WI38 (cell line): ENCODE results near the gene TBX4.
"Not testable (repeated sequence)": the region's sequence is repeated elsewhere in the genome, so short reads cannot be mapped to it uniquely, and the experiment has no call there.

Experiments
- H3K4me3 ChIP-seq: 2 replicates; pipeline ENCODE4 v1.5.1; 2011; ENCODE audit warnings: low read depth, mild to moderate bottlenecking, control low read depth, low read length
- CTCF ChIP-seq: IDR thresholded peaks from 2 replicates; pipeline ENCODE4 v1.5.1; 2012; ENCODE audit warnings: low read depth, mild to moderate bottlenecking, control low read depth, low read length

TBX4 gene

GRCh38 chr17:61505846-61506627, 53.8 kb downstream of the TBX4 start:
- no peak overlapping the region for H3K4me3 ChIP-seq
- TF ChIP-seq CTCF = no peak

GRCh38 chr17:61507383-61508066, 55.3 kb downstream of the TBX4 start:
- H3K4me3 ChIP-seq = no peak overlapping the region
- TF ChIP-seq CTCF = no peak

- no peak for TF ChIP-seq CTCF
- H3K4me3 ChIP-seq = no peak overlapping the region
Measured at GRCh38 chr17:61508912-61509311, 56.7 kb downstream of the TBX4 start.

- H3K4me3 ChIP-seq = not testable (repeated sequence)
Measured at GRCh38 chr17:61509454-61509853, 57.2 kb downstream of the TBX4 start.

GRCh38 chr17:61510237-61510636, 58.0 kb downstream of the TBX4 start:
- no peak for TF ChIP-seq CTCF
- no peak overlapping the region for H3K4me3 ChIP-seq

GRCh38 chr17:61510991-61511390, 58.8 kb downstream of the TBX4 start:
- no peak overlapping the region for H3K4me3 ChIP-seq
- no peak for TF ChIP-seq CTCF

GRCh38 chr17:61511480-61512182, 59.4 kb downstream of the TBX4 start:
- H3K4me3 ChIP-seq = no peak overlapping the region
- TF ChIP-seq CTCF = no peak
